Left lung (tissue), 10 donors: ENCODE measurements around the gene AFAP1L2. TPM values are rescaled to one million over a fixed set of nuclear protein-coding genes. Genes with fewer than 3 reads are reported as not detected.

ENCODE experiments used
- ATAC-seq: fragments of 200-7000 bp; cut with Tn5 transposase; one replicate; pipeline ENCODE4 v1.9.1; 2020; ENCODE audit warnings: moderate library complexity
- DNase-seq, 4 donors: peaks; one replicate each; pipeline ENCODE4 v3.0.0-alpha.2; 2013 to 2020
- H3K27ac ChIP-seq, 2 donors: fragments of 200-600 bp; sonication (generic) in 1 of 2; one replicate each; pipeline versions ENCODE4 v1.5.0 to v1.8.0; 2020 to 2021
- H3K27me3 ChIP-seq, 2 donors: fragments of 200-600 bp; sonication (generic) in 1 of 2; one replicate each; pipeline versions ENCODE4 v1.5.0 to v1.8.0; 2020 to 2021
- H3K36me3 ChIP-seq, 2 donors: fragments of 200-600 bp; sonication (generic) in 1 of 2; one replicate each; pipeline versions ENCODE4 v1.5.0 to v1.8.0; 2020 to 2021
- H3K4me1 ChIP-seq, 2 donors: fragments of 200-600 bp; one replicate each; pipeline ENCODE4 v1.8.0; 2021
- H3K4me3 ChIP-seq, 2 donors: fragments of 200-600 bp; sonication (generic) in 1 of 2; one replicate each; pipeline versions ENCODE4 v1.5.0 to v1.8.0; 2020 to 2021; ENCODE audit warnings: mild to moderate bottlenecking in 1 of 2
- H3K9me3 ChIP-seq, 2 donors: fragments of 200-600 bp; sonication (generic) in 1 of 2; one replicate each; pipeline versions ENCODE4 v1.5.0 to v1.8.0; 2020 to 2021
- CTCF ChIP-seq, 2 donors: fragments of 200-600 bp; sonication (generic) in 1 of 2; IDR thresholded peaks; one replicate each; pipeline versions ENCODE4 v1.5.0 to v1.8.0; 2021; ENCODE audit warnings: antibody characterized with exemption in 2 of 2
- intact Hi-C, 2 donors: fragments of 100-400 bp; cut with DNase I; formaldehyde crosslinking; loops; one replicate each; pipeline versions ENCODE4 v1.11.2 to v1.14.2; 2022
- polyA plus RNA-seq, 6 donors: library from polyadenylated mRNA; unstranded; fragments of 120-200 nt; gene quantifications; one replicate each; pipeline ENCODE4 v1.2.1, GENCODE V29; 2013; ENCODE audit not compliant: insufficient read length in 6 of 6
- total RNA-seq, 2 donors: library from RNA; stranded (reverse); fragmentation: NEBNext Ultra II Directional; extraction: Animal tissue kit (Norgen Biotek cat#: 25700); gene quantifications; one replicate each; pipeline ENCODE4 v1.2.1, GENCODE V29; 2021
- donor health status: DM: no; HTN: yes; CAD: no.
- donor health status: DM: no; HTN: no; CAD: no.

AFAP1L2 gene
- total and polyA plus RNA-seq, 8 donors, result 6.4 to 43.3 (median 33.2) TPM

- peaks cover 0 to 5% of the 10 kb centered on the region in 2 donors for H3K4me1 ChIP-seq
- no peaks in the 10 kb centered on the region for H3K36me3 ChIP-seq
- no peaks in the 10 kb centered on the region for H3K27me3 ChIP-seq
- H3K9me3 ChIP-seq, result no peaks in the 10 kb centered on the region
- no peak for TF ChIP-seq CTCF (IDR thresholded peaks at IDR 0.05)
- H3K27ac ChIP-seq, result no peak overlapping the region
- H3K4me3 ChIP-seq, result no peak overlapping the region
- DNase-seq (no peak), ATAC-seq (no peak)
- intact Hi-C loops, result no loop called here
These were observed 151.4 kb downstream of the AFAP1L2 start for GRCh38 chr10:114252883-114253282.

GRCh38 chr10:114252092-114252491 is 152.2 kb downstream of the AFAP1L2 start:
- no peak for DNase-seq
- intact Hi-C loops, result no loop called here
- Histone ChIP-seq H3K4me3 (no peak overlapping the region), H3K27ac (no peak overlapping the region), H3K9me3 (no peaks in the 10 kb centered on the region), H3K27me3 (no peaks in the 10 kb centered on the region), H3K36me3 (no peaks in the 10 kb centered on the region), H3K4me1 (no peaks in the 10 kb centered on the region)
- no peak for TF ChIP-seq CTCF (IDR thresholded peaks at IDR 0.05)
- no peak for ATAC-seq

GRCh38 chr10:114250716-114251115 is 153.6 kb downstream of the AFAP1L2 start:
- Histone ChIP-seq H3K36me3 (no peaks in the 10 kb centered on the region), H3K27me3 (no peaks in the 10 kb centered on the region), H3K27ac (no peak overlapping the region), H3K9me3 (no peaks in the 10 kb centered on the region), H3K4me3 (no peak overlapping the region), H3K4me1 (no peaks in the 10 kb centered on the region)
- no peak for TF ChIP-seq CTCF (IDR thresholded peaks at IDR 0.05)
- intact Hi-C loops, result no loop called here
- DNase-seq, result no peak
- no peak for ATAC-seq

GRCh38 chr10:114250236-114250635 is 154.1 kb downstream of the AFAP1L2 start:
- TF ChIP-seq CTCF (IDR thresholded peaks at IDR 0.05), result no peak
- DNase-seq (no peak), ATAC-seq (no peak)
- Histone ChIP-seq H3K27me3 (no peaks in the 10 kb centered on the region), H3K4me3 (no peak overlapping the region), H3K36me3 (no peaks in the 10 kb centered on the region), H3K4me1 (peaks cover 0 to 2% of the 10 kb centered on the region in 2 donors), H3K9me3 (no peaks in the 10 kb centered on the region), H3K27ac (no peak overlapping the region)
- intact Hi-C loops, result no loop called here

- DNase-seq, result no peak
- no peak for TF ChIP-seq CTCF (IDR thresholded peaks at IDR 0.05)
- H3K27me3 ChIP-seq, result peaks cover 0 to 17% of the 10 kb centered on the region in 2 donors
- intact Hi-C loops, result no loop called here
- peaks cover 0 to 7% of the 10 kb centered on the region in 2 donors for H3K4me1 ChIP-seq
- no peaks in the 10 kb centered on the region for H3K36me3 ChIP-seq
- peak overlapping the region; percentile 47 to 68 for H3K27ac ChIP-seq
- peak; percentile 86 for ATAC-seq
- no peaks in the 10 kb centered on the region for H3K9me3 ChIP-seq
- H3K4me3 ChIP-seq, result no peak overlapping the region
These were observed 157.5 kb downstream of the AFAP1L2 start for GRCh38 chr10:114246679-114247305.
